ELR (cell line): ENCODE results near the gene SRGAP3.

Experiments
- DNase-seq: peaks from one replicate; pipeline ENCODE4 v3.0.0-alpha.2; 2015; ENCODE audit warnings: low read depth

Gene SRGAP3

DNA sequence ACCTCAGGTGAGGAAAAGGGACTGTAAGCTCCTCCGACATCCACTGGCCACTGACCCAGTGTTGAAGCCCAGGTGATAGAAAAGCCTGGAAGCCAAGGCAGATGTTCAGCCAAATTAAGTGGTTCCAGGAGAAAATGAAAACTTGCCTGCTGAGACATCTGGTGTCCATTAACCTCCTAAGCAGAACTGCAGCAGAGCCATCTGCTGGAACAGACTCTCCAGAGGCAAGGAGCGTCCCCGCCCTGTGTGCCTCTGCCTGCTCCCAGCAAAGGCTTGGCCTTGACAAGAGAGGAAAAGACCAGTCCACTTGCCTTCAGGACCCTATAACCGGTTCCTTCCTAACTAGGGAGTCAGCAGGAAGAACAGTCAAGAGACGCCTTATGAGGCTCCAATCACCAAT lies 48.2 kb downstream of the SRGAP3 start:
- no peak for DNase-seq

DNA sequence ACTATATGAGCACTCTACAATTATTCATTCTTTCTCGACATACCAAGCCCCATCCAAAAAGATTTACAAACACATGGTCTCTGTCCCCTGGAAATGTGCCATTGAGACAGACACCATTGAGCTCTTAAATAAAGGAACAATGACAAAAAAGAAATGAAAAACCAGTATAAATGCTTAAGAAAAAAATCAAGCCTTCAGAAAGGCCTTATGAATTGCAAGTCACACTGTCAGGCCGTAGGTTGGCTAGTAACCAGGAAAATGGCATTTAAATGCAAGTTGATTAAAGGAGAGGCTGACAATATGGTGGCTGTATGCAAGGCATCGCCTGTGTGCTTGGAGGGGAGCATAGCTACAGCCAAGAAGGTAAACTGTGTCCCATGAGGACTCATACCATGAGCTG lies 49.7 kb downstream of the SRGAP3 start:
- no peak for DNase-seq

DNA sequence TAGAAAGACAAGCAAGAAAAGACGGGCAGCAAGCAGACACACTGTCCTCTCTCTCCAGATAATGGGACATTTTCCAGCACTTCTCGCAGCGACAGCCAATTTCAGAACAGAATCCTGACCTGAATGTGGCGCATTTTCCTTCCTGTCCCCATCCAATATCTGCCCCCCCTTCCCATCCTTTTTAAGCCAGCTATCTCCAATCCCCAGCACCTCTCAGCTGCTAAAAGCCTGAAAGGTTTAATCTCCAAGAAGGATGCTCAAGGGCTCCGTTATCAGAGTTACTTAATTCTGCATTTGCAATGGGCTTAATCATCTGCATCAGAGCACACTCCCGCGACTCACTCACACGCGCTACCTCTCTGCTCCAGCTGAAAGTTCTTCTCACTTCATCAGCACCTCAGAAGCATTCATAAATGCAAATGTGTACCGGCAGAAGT lies 50.5 kb downstream of the SRGAP3 start:
- DNase-seq: no peak

DNA sequence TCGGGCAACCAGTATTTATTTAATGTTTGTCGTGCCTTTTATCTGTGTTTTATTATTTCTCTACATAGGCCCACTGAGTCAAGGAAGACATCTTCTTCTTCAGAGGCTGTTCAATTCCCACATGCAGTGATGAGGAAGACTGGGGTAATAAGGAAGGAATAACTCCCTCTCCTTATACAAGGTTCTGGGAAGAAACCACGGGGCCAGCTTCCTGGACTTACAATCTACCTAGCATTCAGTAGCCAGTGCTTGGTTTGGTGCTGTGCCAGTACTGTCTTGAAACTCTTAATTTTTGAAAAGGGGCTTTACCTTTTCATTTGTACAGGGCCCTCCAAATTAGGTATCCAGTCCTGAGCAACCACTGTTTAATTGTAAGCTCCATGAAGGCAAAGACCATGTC lies 51.2 kb downstream of the SRGAP3 start:
- no peak for DNase-seq

DNA sequence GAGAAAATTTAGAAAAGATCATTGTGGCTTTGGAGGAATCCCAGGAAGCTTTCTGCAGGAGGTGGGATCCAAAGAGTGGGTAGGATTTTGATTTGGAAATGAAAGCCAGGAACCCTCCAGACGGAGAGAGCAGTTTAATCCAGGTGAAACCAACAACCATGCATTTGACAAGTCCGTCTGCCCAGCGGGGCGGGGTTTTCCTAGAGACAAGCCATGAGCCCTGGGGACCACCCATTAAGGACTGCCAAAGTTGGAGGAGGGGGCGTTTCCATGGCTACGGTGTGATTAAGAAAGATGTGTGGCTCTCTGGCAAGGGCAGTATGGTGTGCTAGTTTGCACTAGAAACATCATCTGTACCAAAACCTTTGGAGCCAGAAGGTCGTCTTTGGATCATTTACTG lies 53.4 kb downstream of the SRGAP3 start:
- DNase-seq: no peak

DNA sequence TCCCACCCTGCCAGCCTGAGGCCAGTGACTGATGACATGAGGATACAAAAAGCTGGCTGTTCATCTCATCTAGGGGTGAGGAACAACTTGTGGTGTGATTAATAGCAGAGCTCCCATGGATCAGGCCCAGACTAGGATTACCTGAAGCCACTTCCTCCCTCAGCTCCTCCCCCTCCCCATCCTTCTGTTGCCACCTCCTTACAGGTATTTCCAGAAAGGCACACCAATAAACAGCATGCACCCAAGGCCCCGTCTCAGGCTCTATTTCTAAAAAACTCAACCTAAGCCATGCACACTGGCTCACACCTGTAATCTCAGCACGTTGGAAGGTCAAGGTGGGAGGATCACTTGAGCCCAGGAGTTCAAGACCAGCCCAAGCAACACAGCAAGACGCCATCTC lies 54.1 kb downstream of the SRGAP3 start:
- DNase-seq: no peak

DNA sequence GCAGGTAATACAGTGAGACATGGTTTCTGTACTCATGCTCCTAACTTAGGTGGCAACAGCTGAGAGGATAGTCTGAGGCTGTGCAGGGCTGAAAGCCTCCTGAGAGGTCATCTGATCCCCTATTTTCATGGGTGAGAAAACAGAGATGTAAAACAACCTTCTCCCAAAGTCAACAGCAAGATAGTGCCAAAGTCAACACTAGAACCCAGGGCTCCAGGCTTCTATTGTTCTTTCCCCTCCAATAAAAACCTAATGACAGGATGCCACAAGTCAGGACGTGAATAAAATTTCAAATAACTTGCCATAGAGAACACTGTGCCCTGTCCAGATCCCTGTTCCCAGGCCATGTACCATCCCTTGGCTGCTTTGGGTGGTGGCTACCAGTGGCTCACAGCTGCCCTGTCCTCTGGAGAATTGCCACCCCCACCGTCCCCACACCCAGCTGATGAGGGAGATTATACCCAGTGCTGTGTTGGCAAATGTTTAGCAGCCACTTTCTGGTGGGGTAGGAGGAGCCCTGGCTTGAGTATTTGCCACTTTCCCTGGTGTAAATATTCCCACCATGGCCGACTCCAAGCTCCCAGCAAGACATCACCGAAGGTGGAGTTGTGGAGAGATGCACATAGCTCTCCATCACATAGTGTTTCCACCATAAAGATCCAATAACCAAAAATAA lies 54.8 kb downstream of the SRGAP3 start:
- DNase-seq: no peak

DNA sequence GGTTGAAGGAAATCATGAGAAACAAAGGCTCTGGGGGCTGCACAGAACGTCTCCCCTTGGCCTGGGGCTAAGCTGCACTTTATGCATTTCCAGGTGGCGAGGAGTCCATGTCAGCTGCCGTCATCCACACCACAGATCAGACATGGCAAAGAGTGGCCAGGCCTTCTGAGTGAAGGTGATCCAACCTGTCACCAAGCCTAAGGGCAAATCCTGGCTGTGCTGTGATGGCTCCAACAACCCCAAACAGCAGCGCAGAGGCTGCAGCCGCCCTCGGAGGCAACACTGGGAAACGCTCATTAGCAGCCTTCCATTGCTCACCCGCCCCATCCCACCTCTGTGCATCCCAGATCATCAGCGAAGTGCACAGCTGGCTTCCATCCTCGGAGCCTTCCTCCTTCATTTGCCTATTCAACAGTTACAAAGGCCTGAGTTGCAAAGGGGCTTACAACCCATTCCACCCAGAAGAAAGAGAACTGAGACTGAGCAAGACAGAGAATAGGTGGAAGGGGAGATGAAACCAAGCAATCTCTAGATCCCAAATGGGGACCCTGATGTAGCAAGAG lies 55.7 kb downstream of the SRGAP3 start:
- no peak for DNase-seq

DNA sequence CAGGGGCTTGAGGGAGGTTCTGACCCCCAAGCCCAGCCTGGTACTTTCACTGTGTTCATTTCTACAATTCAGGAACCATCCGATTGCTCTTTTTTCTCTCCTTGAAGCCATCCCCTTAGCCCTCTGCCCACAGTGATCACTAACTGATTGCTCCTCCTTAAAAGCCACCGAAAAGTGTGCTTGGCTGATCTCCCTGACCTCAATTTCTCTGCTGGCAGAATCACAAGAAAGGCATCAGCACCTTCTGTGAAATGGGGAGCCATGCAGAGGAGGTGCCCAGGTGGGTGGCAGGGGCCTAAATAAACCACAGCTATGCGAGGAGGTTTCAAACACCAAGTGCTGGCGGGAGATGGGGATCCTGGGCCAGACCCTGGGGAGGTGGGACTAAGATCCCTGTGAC lies 56.2 kb downstream of the SRGAP3 start:
- DNase-seq: no peak

DNA sequence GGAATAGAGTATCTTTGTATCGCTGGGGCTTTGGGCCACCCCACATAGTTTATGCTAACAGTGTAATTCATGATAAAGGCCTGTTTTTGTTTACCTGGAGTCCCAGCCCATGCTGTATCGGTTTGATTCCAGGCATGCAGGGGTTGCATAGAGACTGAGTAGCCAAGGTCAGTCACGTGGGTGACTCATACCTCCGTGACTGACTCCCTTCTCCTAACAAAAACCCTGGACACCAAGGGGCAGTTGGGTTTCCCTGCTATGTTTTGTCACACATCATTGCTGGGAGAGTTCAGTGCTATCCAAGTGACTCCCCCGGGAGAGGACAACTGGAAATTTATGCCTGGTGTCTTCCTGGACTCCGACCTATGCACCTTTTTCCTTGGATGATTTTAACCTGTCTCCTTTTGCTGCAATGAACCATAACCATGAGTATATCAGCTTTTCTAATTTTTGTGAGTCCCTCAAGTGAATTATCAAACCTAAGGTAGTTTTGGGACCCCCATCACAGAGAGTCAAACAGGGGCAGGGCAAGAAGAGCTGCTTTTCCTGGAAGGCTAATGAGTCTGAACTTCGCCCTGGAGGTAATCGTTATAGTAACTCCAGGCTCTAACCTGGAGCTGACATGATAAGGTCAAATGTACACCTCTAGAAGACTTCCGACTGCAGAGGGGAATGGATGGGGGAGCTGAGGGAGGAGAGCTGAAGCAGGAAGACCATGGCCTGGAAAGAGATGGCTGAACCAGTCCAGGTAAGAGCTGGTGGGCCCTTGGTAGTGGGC lies 57.0 kb downstream of the SRGAP3 start:
- peak; percentile 18 for DNase-seq

DNA sequence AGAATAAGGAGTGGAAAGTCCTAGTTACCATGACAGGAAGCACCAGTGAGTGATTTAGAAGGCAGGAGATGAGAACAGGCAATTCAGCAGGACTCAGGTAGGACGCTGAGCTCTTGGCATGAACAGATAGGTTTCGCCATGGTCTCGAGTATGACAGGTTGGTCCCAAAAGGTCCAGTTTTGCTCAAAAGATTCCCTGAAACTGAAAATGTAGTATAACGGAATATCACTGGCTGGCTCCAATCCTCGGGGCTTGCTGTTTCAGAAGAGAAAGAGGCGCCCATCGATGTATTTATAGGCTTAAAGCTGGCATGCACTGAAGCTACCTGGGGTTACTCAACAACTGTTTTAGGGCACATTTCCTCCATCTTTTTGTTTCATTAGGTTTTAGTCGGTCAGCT lies 59.2 kb downstream of the SRGAP3 start:
- DNase-seq: no peak

DNA sequence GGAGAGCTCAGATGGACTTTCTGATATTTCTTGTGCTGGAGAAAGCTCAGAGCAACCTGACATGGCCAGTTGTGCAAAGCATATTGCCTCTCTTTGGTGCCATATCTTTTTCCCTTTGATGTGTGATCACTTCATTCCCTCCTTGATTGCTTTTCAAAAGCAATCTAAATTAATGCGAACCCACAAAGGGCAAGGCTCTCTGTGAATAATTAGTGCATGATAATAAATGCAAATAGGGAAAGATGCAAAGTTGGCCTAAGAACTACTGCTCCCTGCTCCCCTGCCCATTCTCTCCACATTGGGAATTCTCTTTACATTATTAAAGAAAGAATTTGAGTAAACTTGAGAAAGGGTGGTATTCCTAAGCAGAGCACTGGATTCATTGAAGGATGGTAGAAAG lies 60.9 kb downstream of the SRGAP3 start:
- DNase-seq: no peak

DNA sequence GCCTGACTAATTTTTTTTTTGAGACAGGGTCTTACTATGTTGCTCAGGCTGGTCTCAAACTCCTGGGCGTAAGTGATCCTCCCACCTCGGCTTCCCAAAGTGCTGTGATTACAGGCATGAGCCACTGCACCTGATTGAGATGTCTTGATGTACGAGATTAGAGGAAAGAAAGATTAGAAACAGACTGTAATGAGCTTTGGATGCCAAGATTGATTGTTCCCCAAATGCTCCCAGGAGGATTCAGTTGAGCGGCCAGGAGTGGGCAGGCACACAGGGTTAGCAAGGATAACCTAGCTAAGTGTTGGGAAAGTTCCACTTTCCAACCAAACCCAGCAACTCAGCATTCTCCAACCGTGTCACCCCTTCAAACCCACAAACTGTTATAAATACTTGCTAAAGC lies 63.7 kb downstream of the SRGAP3 start:
- no peak for DNase-seq

DNA sequence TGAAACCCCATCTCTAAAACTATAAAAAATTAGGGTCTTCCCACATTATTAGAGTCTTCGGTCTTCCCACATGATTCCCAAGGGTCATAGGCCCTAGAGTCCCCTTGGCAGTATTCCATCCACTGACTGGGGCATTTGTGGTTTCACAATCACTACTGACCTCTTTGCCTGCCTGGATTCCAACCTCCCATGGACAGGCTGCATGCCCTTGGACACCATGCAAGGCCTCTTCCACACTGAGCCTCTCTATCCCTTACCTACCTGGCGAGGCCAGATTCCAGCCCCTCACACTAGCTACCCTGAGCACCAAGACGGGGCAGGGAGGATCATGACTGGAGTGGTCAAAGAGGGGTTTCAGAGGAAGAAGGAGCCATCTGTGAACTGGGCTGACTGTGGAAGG lies 64.4 kb downstream of the SRGAP3 start:
- no peak for DNase-seq

DNA sequence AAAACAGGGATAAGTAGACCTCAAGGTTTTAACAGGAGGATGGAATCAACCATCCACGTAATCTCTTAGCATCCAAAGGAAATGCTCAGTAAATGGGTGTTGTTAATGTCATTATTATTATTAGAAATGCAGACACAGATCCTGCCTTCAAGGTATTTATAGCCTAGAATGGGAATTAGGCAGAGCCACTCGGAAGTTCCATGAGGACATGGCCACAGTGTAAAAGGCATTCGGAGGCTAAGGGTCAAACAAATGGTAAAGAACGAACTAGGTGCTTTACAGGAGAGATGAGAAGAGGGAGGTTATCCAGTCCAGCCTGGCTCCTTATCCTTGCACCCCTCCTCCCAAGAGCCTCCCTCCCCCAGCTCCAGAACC lies 65.0 kb downstream of the SRGAP3 start:
- DNase-seq: no peak

DNA sequence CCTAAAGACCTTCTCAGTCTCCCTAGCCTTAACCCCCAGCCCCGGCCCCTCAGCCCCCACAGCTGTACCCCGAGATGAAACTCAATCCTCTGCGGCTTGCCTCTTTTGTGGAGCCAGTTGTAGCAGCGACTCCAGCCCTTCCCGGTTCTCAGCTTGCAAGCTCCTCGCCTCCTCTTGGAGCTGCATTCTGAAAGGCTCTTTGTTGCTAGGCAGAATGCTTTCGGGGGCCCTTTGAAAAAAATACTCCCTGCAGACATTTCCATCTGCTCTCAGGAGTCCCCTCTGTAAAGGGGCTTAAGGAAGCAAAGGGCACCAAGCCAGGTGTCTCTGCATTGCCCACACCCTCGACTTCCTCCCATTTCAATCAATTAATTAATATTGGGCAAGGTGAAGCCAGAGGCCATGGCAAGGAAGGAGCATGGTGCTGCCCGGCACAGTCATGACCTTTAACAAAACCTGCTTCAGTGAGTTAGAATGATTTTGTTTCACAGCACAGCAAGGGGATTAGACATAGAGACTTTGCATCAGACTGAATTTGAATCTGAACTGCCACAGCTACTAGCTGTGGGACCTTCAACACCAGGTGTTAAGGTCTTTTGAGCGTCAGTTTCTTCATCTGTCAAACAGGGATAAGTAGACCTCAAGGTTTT lies 65.5 kb downstream of the SRGAP3 start:
- no peak for DNase-seq

DNA sequence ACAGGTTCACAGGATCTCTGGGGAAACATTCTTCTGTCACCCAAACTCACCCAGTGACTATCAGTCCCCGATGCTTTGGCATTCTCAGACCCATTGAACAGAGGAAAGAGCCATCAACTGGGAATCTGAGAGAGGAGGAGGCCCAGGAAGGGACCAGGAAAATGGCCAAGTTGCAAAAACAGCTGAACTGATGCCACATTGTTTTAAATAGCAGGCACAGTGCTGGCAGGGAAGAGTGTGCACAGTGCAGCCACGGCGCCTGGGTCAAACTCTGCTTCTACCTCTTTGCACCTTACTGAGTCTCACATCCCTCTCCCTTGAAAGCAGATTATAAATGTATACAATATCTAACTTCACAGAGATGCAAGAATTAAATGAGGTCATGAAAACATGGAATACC lies 66.4 kb downstream of the SRGAP3 start:
- DNase-seq: no peak

DNA sequence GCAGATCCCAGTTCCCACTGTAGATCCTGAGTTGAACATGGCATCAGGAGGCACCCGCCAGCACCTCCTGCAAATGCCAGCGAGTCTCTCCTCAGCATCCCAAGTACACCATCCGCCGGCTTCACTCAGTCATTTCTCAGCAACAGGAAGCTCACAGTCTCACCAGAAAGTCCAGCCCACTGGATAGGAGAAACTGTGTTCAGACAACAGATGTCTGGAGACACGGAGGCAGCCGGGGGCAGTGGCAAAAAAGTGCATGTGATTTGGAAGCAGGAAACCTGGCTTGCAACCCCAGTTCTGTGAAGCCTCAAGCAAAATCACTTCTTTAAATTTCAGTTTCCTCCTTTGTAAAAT lies 68.7 kb downstream of the SRGAP3 start:
- DNase-seq: no peak

DNA sequence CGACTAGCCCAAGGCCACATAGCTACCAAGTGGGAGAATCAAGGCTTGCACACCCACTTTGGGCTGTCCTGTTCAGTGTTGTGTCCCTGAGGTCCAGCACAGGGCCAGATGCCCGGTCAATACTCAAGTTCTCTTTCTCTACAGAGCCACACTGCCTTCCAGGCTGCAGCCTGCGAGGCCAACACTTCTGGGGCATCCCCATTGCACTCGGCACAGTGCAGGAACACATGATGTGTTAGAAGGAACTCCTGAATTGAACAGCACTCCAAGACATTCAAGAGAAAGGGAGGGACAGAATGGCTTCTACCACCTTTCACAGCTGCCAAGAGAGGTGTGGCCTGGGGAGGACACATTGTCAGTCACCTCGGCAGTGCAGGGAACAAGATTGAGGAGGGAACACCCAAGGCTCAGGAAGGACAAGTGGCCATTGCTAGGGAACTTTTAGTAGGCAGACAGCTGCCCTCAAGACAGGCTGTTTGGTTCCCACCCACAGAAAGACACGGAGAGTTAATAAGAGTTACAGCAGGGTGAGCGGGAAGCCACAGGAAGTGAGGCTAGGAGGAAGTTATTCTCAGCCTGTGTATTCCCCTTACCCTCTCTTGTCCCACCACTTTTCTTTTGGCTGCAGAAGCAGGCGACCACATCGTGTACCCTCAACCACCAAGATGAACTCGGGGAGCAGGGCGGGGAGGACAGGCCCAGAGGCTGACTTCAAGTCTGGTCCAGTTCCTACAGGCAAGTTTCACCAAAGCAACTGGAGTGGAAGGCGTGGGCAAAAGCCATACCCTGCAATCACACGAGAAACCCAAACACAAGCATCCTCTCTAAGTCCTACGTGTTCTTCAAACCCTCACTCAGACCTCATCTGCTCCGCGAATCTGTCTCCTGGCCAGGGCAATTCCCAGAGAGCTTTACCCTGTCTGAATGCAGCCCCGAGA lies 69.4 kb downstream of the SRGAP3 start:
- DNase-seq: no peak

DNA sequence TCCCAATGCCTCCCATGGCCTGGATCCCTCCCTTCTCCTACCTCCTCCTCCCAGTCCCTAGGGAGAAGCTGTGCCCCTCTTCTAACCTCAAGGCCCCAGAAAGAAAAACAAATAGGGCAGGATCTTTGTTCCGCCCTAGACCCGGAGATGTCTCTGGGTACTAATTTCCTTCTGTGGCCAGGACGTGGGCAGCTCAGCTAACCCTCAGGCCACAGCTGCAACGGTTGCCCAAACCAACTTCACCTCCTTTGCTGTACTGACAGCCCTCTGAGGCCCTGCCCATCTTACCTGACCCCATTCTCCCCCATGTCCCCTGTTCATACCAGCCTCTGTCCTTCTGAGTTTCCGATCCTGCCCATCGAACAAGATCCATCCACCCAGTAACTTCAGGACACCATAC lies 70.7 kb downstream of the SRGAP3 start:
- no peak for DNase-seq

DNA sequence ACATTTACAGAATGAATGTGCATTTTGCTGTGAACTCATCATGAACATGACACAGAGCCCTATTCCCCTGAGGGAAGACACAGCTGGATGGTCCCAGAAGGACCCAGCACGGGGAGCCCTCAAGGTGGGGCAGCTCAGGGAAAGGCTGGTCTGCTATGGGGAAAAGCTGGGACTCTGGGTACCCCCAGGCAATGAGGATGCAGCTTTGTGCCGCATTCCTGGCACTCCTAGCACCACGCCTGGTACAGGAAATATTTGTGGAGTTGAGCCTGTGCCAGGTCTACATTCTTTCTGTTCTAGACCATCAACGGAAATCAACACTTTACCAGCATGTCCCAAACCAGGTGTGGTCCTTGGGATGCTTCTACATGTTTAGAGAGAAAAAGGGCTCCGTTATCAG lies 74.0 kb downstream of the SRGAP3 start:
- peak; percentile 25 for DNase-seq

DNA sequence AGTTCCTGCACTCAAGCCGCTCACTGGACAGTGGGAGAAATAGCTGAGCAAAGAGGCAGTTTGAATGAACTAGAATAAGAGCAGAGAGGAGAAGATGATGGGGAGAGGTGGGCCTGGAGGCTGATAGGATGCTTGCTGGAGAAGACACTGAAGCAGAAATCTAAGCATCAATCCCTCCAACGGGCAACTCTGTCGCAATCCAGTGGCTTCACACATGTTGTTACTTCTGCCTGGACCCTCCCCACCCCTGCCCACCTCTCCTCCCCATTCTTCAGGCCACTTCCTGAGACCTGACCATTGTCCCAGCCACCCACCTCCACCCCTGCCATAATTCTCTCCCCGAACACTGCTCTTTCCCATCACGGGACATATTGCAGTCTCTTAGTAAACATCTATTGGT lies 76.0 kb downstream of the SRGAP3 start:
- DNase-seq: no peak
